Lower leg skin (tissue), 3 donors: Measurements from ENCODE around the gene SMIM41.

ENCODE experiments used
- POLR2A ChIP-seq, 2 donors: fragments of 450-650 bp; IDR thresholded peaks; one replicate each; pipeline ENCODE4 v1.6.1; 2016 to 2017; ENCODE audit warnings: antibody characterized with exemption in 2 of 2, mild to moderate bottlenecking in 1 of 2, moderate library complexity in 1 of 2
- TF ChIP-seq, protein P1 (sequence below), 3 donors: fragments of 450-650 bp; IDR thresholded peaks; one replicate each; pipeline ENCODE4 v1.5.1; 2016; ENCODE audit warnings: antibody characterized with exemption in 3 of 3, mild to moderate bottlenecking in 3 of 3, moderate library complexity in 2 of 3

DNA sequence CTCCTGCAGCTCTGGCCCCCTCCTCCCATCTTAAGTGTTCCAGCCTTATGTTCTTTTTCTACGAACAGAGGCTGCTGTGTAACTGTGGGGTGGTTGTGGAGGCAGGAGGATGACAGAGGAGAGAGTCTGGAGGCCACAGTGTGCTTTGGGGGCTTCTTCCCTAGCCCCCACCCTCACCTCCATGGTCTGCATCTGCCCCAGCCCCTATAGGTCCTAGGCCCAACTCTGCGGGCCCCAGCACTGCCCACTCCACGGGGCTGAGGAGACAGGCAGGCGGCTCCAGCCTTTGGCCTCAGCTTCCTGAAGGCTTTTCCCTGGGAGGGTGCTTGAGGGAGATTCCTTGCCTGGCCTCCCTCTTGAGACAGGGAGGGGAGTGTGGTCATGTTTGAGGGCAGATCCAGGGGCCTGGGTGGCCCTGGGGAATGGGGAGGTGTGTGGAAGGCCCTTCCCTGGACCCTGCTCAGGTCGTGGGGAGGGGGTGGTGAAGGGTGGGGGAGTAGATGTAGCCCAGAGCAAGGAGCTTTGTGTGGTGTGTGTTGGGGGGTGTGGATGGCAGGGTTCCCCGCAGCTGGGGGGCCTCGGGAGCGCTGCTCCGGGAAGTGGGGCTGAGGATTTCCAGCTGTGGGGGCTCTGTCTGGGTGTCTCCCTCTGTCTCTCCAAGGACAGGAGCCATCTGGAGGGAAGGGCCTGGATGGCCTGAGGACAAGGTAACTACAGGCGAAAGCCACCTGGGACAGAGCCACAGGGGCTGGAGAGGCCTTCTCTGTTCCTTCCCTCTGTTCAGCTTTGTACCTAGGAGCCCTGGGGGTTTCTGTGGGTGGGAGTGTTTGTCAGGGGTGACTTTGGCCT lies 1.1 kb downstream of the SMIM41 start:
- TF ChIP-seq, protein P1, sequence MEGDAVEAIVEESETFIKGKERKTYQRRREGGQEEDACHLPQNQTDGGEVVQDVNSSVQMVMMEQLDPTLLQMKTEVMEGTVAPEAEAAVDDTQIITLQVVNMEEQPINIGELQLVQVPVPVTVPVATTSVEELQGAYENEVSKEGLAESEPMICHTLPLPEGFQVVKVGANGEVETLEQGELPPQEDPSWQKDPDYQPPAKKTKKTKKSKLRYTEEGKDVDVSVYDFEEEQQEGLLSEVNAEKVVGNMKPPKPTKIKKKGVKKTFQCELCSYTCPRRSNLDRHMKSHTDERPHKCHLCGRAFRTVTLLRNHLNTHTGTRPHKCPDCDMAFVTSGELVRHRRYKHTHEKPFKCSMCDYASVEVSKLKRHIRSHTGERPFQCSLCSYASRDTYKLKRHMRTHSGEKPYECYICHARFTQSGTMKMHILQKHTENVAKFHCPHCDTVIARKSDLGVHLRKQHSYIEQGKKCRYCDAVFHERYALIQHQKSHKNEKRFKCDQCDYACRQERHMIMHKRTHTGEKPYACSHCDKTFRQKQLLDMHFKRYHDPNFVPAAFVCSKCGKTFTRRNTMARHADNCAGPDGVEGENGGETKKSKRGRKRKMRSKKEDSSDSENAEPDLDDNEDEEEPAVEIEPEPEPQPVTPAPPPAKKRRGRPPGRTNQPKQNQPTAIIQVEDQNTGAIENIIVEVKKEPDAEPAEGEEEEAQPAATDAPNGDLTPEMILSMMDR (IDR thresholded peaks at IDR 0.05) = no peak
- TF ChIP-seq POLR2A (IDR thresholded peaks at IDR 0.05) = no peak
